ENCODE data around the gene DCAF16.

The DCAF16 gene

DNA sequence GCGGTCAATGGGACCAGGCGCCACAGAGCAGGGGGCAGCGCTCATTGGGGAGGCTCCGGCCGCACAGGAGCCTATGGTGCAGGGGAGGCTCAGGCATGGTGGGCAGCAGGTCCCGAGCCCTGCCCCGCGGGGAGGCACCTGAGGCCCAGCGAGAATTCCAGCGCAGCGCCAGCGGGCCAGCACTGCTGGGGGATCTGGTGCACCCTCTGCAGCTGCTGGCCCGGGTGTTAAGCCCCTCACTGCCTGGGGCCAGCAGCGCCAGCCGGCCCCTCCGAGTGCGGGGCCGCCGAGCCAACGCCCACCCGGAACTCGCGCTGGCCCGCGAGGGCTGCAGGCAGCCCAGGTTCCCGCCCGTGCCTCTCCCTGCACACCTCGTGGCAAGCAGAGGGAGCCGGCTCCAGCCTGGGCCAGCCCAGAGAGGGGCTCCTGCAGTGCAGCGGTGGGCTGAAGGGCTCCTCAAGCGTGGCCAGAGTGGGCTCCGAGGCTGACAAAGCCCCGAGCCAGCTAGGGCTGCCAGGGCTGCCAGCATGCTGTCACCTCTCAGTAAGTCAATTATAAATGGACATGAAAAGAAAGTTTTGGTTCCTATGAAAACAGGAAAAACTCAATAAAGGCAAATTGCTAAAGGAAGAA lies 43.6 kb downstream of the DCAF16 start:
- H3K27ac ChIP-seq, result no peak overlapping the region
- no peak for TF ChIP-seq CTCF (conservative IDR thresholded peaks at IDR 0.05; ENCODE audit: low read depth, low read length)
- H3K4me3 ChIP-seq (IDR thresholded peaks at IDR 0.05; ENCODE audit: insufficient read depth, low read depth, low read length), result no peak overlapping the region
- no peaks in the 10 kb centered on the region for H3K36me3 ChIP-seq (ENCODE audit: insufficient read depth)
- H3K4me2 ChIP-seq, result no peak overlapping the region
- H3K79me2 ChIP-seq (ENCODE audit: insufficient read depth, low read depth), result no peaks in the 10 kb centered on the region
- no peak overlapping the region for H3K9ac ChIP-seq
- no peaks in the 10 kb centered on the region for H3K4me1 ChIP-seq (ENCODE audit: low read depth, poor library complexity, severe bottlenecking)
- no peak overlapping the region for H2AFZ ChIP-seq (ENCODE audit: low read depth)
- H3K27me3 ChIP-seq (ENCODE audit: insufficient read depth, low read depth), result no peaks in the 10 kb centered on the region
- no peaks in the 10 kb centered on the region for H4K20me1 ChIP-seq (ENCODE audit: insufficient read depth)

- Histone ChIP-seq H3K4me1 (ENCODE audit: low read depth, poor library complexity, severe bottlenecking) (no peaks in the 10 kb centered on the region), H3K79me2 (ENCODE audit: insufficient read depth, low read depth) (no peaks in the 10 kb centered on the region), H3K4me2 (no peak overlapping the region), H3K9ac (no peak overlapping the region), H3K27me3 (ENCODE audit: insufficient read depth, low read depth) (no peaks in the 10 kb centered on the region), H3K36me3 (ENCODE audit: insufficient read depth) (no peaks in the 10 kb centered on the region), H2AFZ (ENCODE audit: low read depth) (no peak overlapping the region), H4K20me1 (ENCODE audit: insufficient read depth) (no peaks in the 10 kb centered on the region), H3K4me3 (IDR thresholded peaks at IDR 0.05; ENCODE audit: insufficient read depth, low read depth, low read length) (no peak overlapping the region), H3K27ac (no peak overlapping the region)
- no peak for TF ChIP-seq CTCF (conservative IDR thresholded peaks at IDR 0.05; ENCODE audit: low read depth, low read length)
Observed at GRCh38 chr4:17765514-17766286, 44.9 kb downstream of the DCAF16 start.

DNA sequence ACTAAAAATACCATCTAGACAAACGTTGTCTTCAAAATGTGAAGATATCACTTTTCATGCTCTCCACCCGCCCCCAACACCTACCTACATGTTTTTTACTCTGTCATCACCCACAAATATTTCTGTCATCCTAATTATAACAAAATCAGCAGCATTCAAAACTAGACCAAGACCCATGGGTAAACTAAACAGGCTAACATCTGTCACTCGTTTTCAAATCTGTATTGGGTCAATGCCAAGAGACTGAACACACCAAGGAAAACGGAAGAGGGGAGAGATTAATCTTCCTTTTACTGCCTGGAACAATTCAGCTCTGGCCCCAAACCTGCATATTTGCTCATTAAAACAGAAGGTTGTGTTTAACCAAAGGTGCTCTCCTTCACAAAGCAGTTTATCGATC lies 46.6 kb downstream of the DCAF16 start:
- H4K20me1 ChIP-seq (ENCODE audit: insufficient read depth), result no peaks in the 10 kb centered on the region
- no peak overlapping the region for H3K27ac ChIP-seq
- no peaks in the 10 kb centered on the region for H3K36me3 ChIP-seq (ENCODE audit: insufficient read depth)
- H3K4me2 ChIP-seq, result no peak overlapping the region
- no peaks in the 10 kb centered on the region for H3K27me3 ChIP-seq (ENCODE audit: insufficient read depth, low read depth)
- H3K79me2 ChIP-seq (ENCODE audit: insufficient read depth, low read depth), result no peaks in the 10 kb centered on the region
- no peaks in the 10 kb centered on the region for H3K4me1 ChIP-seq (ENCODE audit: low read depth, poor library complexity, severe bottlenecking)
- H2AFZ ChIP-seq (ENCODE audit: low read depth), result no peak overlapping the region
- TF ChIP-seq CTCF (conservative IDR thresholded peaks at IDR 0.05; ENCODE audit: low read depth, low read length), result no peak
- H3K4me3 ChIP-seq (IDR thresholded peaks at IDR 0.05; ENCODE audit: insufficient read depth, low read depth, low read length), result no peak overlapping the region
- no peak overlapping the region for H3K9ac ChIP-seq

DNA sequence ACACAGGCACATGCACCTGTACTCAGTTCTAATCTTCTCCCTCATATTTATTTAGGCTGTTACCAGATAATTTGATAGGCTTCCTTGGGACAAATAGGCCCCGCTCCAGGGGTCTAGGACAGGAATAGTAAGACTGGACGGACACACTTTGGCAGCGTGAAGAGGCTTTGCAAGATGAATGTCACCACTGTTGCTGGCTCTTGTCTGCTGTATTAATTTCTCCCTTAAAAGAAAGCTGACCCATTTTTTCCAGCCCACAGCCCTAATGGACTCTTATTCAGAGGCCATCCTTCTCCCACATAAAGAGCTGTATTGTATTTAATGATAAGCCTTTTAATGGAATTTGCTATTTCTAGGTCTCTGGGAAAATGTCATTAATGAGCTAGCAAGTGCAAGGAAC lies 47.1 kb downstream of the DCAF16 start:
- no peaks in the 10 kb centered on the region for H3K27me3 ChIP-seq (ENCODE audit: insufficient read depth, low read depth)
- no peak overlapping the region for H3K9ac ChIP-seq
- H3K27ac ChIP-seq, result no peak overlapping the region
- H2AFZ ChIP-seq (ENCODE audit: low read depth), result no peak overlapping the region
- H3K79me2 ChIP-seq (ENCODE audit: insufficient read depth, low read depth), result no peaks in the 10 kb centered on the region
- no peak for TF ChIP-seq CTCF (conservative IDR thresholded peaks at IDR 0.05; ENCODE audit: low read depth, low read length)
- no peaks in the 10 kb centered on the region for H4K20me1 ChIP-seq (ENCODE audit: insufficient read depth)
- H3K36me3 ChIP-seq (ENCODE audit: insufficient read depth), result no peaks in the 10 kb centered on the region
- no peak overlapping the region for H3K4me2 ChIP-seq
- H3K4me3 ChIP-seq (IDR thresholded peaks at IDR 0.05; ENCODE audit: insufficient read depth, low read depth, low read length), result no peak overlapping the region
- no peaks in the 10 kb centered on the region for H3K4me1 ChIP-seq (ENCODE audit: low read depth, poor library complexity, severe bottlenecking)
